GM10266 (cell line): ENCODE results near the gene RNF111.

Experiments used
- DNase-seq: peaks from one replicate; pipeline ENCODE4 v3.0.0; 2012; ENCODE audit errors: extremely low spot score
- TF ChIP-seq, protein P1 (sequence below): IDR thresholded peaks from 2 replicates; pipeline ENCODE4 v1.5.1; 2012; ENCODE audit warnings: mild to moderate bottlenecking, low read depth; ENCODE audit not compliant: control insufficient read depth, insufficient read depth; ENCODE audit errors: missing control alignments

The RNF111 gene

DNA sequence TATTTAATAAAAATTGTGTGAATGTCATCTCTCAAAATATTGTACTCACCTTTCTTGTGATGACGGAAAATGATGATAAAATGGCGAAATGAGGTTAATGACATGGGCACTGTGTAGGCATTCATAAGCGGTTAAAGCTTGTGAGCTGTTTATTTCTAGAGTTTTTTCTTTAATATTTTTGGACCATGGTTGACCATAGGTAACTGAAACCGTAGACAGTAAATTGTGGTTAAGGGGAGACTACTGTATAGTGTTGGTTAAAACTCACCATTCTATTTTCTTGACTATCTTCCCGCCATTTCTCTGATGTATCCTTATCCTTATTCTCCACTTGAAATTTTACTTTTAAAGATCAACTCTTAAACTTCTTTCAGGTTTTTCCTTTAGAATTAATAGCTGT lies 14.5 kb downstream of the RNF111 start:
- no peak for DNase-seq
- TF ChIP-seq, protein P1, sequence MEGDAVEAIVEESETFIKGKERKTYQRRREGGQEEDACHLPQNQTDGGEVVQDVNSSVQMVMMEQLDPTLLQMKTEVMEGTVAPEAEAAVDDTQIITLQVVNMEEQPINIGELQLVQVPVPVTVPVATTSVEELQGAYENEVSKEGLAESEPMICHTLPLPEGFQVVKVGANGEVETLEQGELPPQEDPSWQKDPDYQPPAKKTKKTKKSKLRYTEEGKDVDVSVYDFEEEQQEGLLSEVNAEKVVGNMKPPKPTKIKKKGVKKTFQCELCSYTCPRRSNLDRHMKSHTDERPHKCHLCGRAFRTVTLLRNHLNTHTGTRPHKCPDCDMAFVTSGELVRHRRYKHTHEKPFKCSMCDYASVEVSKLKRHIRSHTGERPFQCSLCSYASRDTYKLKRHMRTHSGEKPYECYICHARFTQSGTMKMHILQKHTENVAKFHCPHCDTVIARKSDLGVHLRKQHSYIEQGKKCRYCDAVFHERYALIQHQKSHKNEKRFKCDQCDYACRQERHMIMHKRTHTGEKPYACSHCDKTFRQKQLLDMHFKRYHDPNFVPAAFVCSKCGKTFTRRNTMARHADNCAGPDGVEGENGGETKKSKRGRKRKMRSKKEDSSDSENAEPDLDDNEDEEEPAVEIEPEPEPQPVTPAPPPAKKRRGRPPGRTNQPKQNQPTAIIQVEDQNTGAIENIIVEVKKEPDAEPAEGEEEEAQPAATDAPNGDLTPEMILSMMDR, result no peak

DNA sequence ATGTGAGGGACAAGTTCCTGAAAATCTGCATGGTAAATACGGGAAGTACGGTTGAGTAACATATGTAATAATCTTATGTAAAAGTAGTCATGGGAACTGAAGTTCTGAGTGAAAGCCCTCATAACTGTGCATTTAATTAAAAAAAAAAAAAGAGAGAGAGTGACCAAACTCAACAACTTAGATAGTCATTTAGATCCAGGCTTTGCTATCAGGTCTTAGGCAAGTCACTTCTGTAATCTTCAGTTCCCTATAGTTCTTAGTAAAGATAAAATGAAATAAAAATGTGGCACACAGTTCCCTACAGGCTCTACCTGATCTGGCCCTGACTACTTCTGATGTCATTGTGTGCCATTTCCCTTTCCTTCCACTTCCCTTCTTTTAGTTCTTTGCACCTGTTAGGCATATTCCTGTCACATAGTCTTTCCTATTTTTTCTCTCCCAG lies 15.0 kb downstream of the RNF111 start:
- DNase-seq, result no peak
- TF ChIP-seq, protein P1, result no peak

DNA sequence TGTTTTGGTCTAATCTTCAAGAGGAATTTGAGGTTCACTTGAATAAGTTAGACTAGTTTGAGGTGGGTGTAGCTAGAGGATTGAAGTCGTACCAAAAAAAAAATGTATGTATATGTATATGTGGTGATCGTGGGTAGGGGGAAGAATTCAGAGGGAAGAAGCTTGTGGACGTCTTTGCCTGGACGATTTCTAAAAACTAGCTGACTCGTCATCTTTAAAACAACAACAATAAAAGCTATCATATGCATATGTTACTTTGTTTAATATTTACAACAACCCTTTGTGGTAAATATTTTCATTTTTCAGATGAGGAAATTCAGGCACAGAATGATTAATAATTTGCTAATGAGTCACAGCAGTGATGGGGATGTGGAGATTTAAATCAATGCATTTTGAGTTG lies 18.1 kb downstream of the RNF111 start:
- TF ChIP-seq, protein P1, result no peak
- no peak for DNase-seq

DNA sequence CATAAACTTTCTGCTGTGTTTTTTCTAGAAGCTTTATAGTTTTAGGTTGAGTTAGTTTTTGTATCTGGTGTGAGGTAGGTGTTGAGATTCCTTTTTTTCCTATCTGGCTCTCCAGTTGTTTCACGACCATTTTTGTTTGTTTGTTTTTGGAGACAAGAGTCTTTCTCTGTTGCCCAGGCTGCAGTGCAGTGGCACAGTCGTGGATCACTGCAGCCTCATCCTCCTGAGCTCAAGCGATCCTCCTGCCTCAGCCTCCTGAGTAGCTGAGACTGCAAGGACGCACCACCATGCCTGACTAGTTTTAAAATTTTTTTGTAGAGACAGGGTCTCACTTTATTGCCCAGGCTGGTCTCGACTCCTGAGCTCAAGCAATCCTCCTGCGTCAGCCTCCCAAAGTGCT lies 20.6 kb downstream of the RNF111 start:
- TF ChIP-seq, protein P1, result no peak
- no peak for DNase-seq

DNA sequence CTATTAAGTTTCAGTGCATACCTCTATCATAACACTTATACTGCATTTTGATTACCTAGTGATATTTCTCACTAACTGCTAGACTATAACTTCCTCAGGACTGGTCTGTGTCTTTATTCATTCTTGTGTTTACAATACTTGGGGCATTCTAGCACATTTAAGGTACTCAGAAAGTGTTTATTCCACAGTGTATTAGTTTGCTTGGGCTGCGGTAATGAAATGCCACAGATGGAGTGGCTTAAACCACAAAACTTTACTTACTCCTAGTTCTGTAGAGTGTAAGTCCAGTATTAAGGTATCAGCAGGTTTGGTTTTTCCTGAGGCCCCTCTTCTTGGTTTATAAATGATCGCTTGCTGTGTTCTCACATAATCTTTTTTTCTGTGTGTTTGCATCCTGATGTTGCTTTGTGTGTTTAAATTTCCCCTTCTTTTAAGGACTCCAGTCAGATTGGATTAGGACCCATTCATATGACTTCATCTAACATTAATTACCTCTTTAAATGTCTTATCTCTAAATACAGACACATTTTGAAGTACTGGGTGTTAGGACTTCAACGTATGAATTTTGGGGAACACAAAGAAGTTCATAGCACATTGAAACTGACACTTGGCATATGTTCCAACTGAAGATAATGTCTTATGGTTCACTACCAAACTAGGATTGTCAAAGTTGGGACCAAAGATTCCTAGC lies 23.9 kb downstream of the RNF111 start:
- no peak for DNase-seq
- TF ChIP-seq, protein P1, result no peak

DNA sequence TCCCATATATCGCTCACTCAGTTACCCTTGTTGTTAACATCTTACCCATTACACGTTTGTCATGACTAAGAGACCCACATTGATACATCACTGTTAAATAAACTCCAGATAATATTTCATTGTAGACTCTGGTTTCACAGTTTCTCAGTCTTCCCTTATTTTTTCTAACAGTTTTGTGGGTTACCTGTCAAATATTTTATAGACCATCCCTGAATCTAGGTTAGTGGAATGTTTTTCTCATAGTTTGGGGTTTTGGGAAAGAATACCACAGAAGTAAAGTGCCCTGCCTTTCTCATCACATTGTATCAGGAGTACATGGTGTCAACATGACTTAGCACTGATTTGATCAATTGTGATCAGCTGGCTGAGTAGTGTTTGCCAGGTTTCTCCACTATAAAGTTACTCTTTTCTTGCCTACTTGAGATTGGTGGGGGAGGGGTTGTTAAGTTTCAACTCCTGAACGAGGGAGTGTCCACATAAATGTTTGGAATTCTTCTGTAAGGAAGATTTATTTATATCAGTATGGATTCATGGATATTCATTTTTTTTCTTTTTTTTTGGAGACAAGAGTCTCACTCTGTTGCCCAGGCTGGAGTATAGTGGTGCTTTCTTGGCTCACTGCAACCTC lies 25.9 kb downstream of the RNF111 start:
- TF ChIP-seq, protein P1, result no peak
- no peak for DNase-seq

DNA sequence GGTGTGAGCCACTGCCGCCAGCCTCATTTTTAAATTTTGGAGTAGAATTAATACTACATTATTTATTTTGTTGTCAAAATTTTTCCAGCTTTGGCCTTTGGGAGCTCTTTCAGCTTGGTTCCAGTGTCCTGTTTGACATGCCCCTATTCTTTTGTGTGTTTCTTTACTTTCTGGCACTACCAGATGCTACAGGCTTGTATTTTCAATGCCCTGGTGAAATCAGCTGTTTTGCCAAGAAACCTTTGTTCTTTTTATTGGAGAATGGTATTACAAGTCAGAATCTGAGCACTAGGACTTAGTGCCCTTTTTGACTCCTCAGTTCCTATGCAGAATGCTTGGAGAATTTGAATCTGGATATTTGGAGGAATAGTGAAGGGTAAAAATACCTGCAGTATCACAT lies 26.6 kb downstream of the RNF111 start:
- TF ChIP-seq, protein P1, result no peak
- no peak for DNase-seq
